ENCODE data around the gene CTSA.

GRCh38 chr20:45919542-45920399 lies 28.6 kb downstream of the CTSA start:
- TF ChIP-seq EZH2 (IDR thresholded peaks at IDR 0.05) (no peak), CTCF (IDR thresholded peaks at IDR 0.05) (no peak), EZH2phosphoT487 (IDR thresholded peaks at IDR 0.05) (no peak)

Data from neural progenitor cell (in vitro differentiated cells).